Measurements from ENCODE around the gene TCEAL2.
"Not testable (repeated sequence)": the region's sequence is repeated elsewhere in the genome, so short reads cannot be mapped to it uniquely, and the experiment has no call there.

- TF ChIP-seq CTCF, POLR2A, EP300 (IDR thresholded peaks at IDR 0.05): not testable (repeated sequence)
Observed at GRCh38 chrX:102141631-102142030, 16.2 kb downstream of the TCEAL2 start.
